ENCODE measurements around the gene EVPLL.

DNA sequence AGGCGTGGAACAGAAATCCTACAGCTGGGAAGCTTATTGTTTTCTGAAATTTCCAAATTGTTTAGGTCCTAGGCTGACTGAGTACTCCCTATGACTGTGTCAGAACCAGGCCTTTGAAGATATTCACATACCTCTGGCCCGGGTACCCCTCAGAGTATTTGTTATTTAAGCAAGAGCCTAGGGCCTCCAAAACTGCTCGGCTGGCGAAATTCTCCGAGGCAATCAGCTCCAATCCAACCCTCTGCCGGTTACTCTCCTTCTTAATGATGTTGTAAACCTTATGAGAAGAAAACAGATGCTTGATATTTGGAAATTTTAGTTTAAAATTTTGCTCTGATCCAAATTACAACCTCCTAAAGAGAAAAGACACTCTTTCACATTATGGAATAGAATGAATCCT is 24.0 kb upstream of the EVPLL start:
- TF ChIP-seq, protein P1, sequence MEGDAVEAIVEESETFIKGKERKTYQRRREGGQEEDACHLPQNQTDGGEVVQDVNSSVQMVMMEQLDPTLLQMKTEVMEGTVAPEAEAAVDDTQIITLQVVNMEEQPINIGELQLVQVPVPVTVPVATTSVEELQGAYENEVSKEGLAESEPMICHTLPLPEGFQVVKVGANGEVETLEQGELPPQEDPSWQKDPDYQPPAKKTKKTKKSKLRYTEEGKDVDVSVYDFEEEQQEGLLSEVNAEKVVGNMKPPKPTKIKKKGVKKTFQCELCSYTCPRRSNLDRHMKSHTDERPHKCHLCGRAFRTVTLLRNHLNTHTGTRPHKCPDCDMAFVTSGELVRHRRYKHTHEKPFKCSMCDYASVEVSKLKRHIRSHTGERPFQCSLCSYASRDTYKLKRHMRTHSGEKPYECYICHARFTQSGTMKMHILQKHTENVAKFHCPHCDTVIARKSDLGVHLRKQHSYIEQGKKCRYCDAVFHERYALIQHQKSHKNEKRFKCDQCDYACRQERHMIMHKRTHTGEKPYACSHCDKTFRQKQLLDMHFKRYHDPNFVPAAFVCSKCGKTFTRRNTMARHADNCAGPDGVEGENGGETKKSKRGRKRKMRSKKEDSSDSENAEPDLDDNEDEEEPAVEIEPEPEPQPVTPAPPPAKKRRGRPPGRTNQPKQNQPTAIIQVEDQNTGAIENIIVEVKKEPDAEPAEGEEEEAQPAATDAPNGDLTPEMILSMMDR (IDR thresholded peaks at IDR 0.05): no peak
- TF ChIP-seq POLR2A (IDR thresholded peaks at IDR 0.05): no peak
